Neuron (in vitro differentiated cells): ENCODE measurements around the gene SLC35F4.
"Not testable (repeated sequence)": the region's sequence is repeated elsewhere in the genome, so short reads cannot be mapped to it uniquely, and the experiment has no call there.

Source experiments
- H2AFZ ChIP-seq: one replicate; pipeline ENCODE4 v1.6.1; 2013; ENCODE audit warnings: low read depth, mild to moderate bottlenecking, inconsistent platforms, low read length, moderate library complexity
- H3K27me3 ChIP-seq: one replicate; pipeline ENCODE4 v1.6.1; 2013; ENCODE audit warnings: low read length; ENCODE audit not compliant: insufficient read depth
- H3K36me3 ChIP-seq: one replicate; pipeline ENCODE4 v1.6.1; 2013; ENCODE audit warnings: low read length; ENCODE audit not compliant: insufficient read depth
- H3K4me1 ChIP-seq: one replicate; pipeline ENCODE4 v1.6.1; 2013; ENCODE audit warnings: low read length; ENCODE audit not compliant: insufficient read depth
- H3K4me3 ChIP-seq: 2 replicates; pipeline ENCODE4 v1.5.1; 2013; ENCODE audit warnings: mild to moderate bottlenecking, low read length, moderate library complexity
- H3K9me3 ChIP-seq: one replicate; pipeline ENCODE4 v1.6.1; 2013; ENCODE audit warnings: low read length

Gene SLC35F4

GRCh38 chr14:57754527-57754926 is 111.4 kb downstream of the SLC35F4 start:
- no peaks in the 10 kb centered on the region for H3K4me1 ChIP-seq
- H3K36me3 ChIP-seq = no peaks in the 10 kb centered on the region
- H3K4me3 ChIP-seq = no peak overlapping the region
- no peaks in the 10 kb centered on the region for H3K9me3 ChIP-seq
- H3K27me3 ChIP-seq = no peaks in the 10 kb centered on the region
- no peak overlapping the region for H2AFZ ChIP-seq

GRCh38 chr14:57753821-57754220 is 112.1 kb downstream of the SLC35F4 start:
- no peaks in the 10 kb centered on the region for H3K4me1 ChIP-seq
- no peaks in the 10 kb centered on the region for H3K36me3 ChIP-seq

GRCh38 chr14:57752142-57752695 is 113.7 kb downstream of the SLC35F4 start:
- H3K27me3 ChIP-seq, H3K36me3 ChIP-seq, H2AFZ ChIP-seq, H3K4me3 ChIP-seq, H3K4me1 ChIP-seq, H3K9me3 ChIP-seq: not testable (repeated sequence)

More at GRCh38 chr14:57753821-57754220, 112.1 kb downstream of the SLC35F4 start:
- Histone ChIP-seq H2AFZ (no peak overlapping the region), H3K4me3 (no peak overlapping the region), H3K9me3 (no peaks in the 10 kb centered on the region), H3K27me3 (no peaks in the 10 kb centered on the region)

- H3K27me3 ChIP-seq = no peaks in the 10 kb centered on the region
- H3K9me3 ChIP-seq = no peaks in the 10 kb centered on the region
- H2AFZ ChIP-seq = no peak overlapping the region
- H3K4me3 ChIP-seq = no peak overlapping the region
- H3K4me1 ChIP-seq = no peaks in the 10 kb centered on the region
- no peaks in the 10 kb centered on the region for H3K36me3 ChIP-seq
Observed at GRCh38 chr14:57751400-57751799, 114.5 kb downstream of the SLC35F4 start.

GRCh38 chr14:57749267-57749666 is 116.6 kb downstream of the SLC35F4 start:
- no peaks in the 10 kb centered on the region for H3K27me3 ChIP-seq
- no peaks in the 10 kb centered on the region for H3K4me1 ChIP-seq
- H2AFZ ChIP-seq = no peak overlapping the region
- no peak overlapping the region for H3K4me3 ChIP-seq
- no peaks in the 10 kb centered on the region for H3K9me3 ChIP-seq
- H3K36me3 ChIP-seq = no peaks in the 10 kb centered on the region

- Histone ChIP-seq H3K4me3 (no peak overlapping the region), H3K27me3 (no peaks in the 10 kb centered on the region), H3K9me3 (no peaks in the 10 kb centered on the region), H3K36me3 (no peaks in the 10 kb centered on the region), H3K4me1 (no peaks in the 10 kb centered on the region), H2AFZ (no peak overlapping the region)
Observed at GRCh38 chr14:57748279-57748678, 117.6 kb downstream of the SLC35F4 start.

GRCh38 chr14:57747036-57747435 is 118.9 kb downstream of the SLC35F4 start:
- Histone ChIP-seq H3K36me3 (no peaks in the 10 kb centered on the region), H2AFZ (no peak overlapping the region), H3K9me3 (no peaks in the 10 kb centered on the region), H3K27me3 (no peaks in the 10 kb centered on the region), H3K4me1 (no peaks in the 10 kb centered on the region), H3K4me3 (no peak overlapping the region)

GRCh38 chr14:57746563-57746962 is 119.3 kb downstream of the SLC35F4 start:
- Histone ChIP-seq H3K27me3 (no peaks in the 10 kb centered on the region), H3K4me1 (no peaks in the 10 kb centered on the region)

GRCh38 chr14:57739516-57739915 is 126.4 kb downstream of the SLC35F4 start:
- Histone ChIP-seq H3K4me3 (no peak overlapping the region), H3K9me3 (no peaks in the 10 kb centered on the region), H2AFZ (no peak overlapping the region), H3K27me3 (no peaks in the 10 kb centered on the region), H3K36me3 (no peaks in the 10 kb centered on the region), H3K4me1 (no peaks in the 10 kb centered on the region)

More at GRCh38 chr14:57746563-57746962, 119.3 kb downstream of the SLC35F4 start:
- no peaks in the 10 kb centered on the region for H3K36me3 ChIP-seq
- no peak overlapping the region for H3K4me3 ChIP-seq
- no peak overlapping the region for H2AFZ ChIP-seq
- H3K9me3 ChIP-seq = no peaks in the 10 kb centered on the region

- Histone ChIP-seq H2AFZ (no peak overlapping the region), H3K9me3 (no peaks in the 10 kb centered on the region), H3K4me1 (no peaks in the 10 kb centered on the region), H3K27me3 (no peaks in the 10 kb centered on the region), H3K4me3 (no peak overlapping the region), H3K36me3 (no peaks in the 10 kb centered on the region)
Observed at GRCh38 chr14:57737598-57737997, 128.3 kb downstream of the SLC35F4 start.

GRCh38 chr14:57736391-57736790 is 129.5 kb downstream of the SLC35F4 start:
- H2AFZ ChIP-seq = no peak overlapping the region
- no peaks in the 10 kb centered on the region for H3K9me3 ChIP-seq
- H3K36me3 ChIP-seq = no peaks in the 10 kb centered on the region
- no peaks in the 10 kb centered on the region for H3K4me1 ChIP-seq
- no peaks in the 10 kb centered on the region for H3K27me3 ChIP-seq
- no peak overlapping the region for H3K4me3 ChIP-seq

GRCh38 chr14:57735276-57735675 is 130.6 kb downstream of the SLC35F4 start:
- Histone ChIP-seq H3K27me3 (no peaks in the 10 kb centered on the region), H3K4me3 (no peak overlapping the region), H2AFZ (no peak overlapping the region), H3K9me3 (no peaks in the 10 kb centered on the region), H3K36me3 (no peaks in the 10 kb centered on the region), H3K4me1 (no peaks in the 10 kb centered on the region)

- Histone ChIP-seq H3K4me3 (no peak overlapping the region), H2AFZ (no peak overlapping the region), H3K4me1 (no peaks in the 10 kb centered on the region), H3K36me3 (no peaks in the 10 kb centered on the region), H3K9me3 (no peaks in the 10 kb centered on the region), H3K27me3 (no peaks in the 10 kb centered on the region)
Observed at GRCh38 chr14:57732463-57733285, 133.2 kb downstream of the SLC35F4 start.
